GM23338 (cell line): ENCODE data around the gene MARCHF3. TPM values are rescaled to one million over a fixed set of nuclear protein-coding genes. Genes with fewer than 3 reads are reported as not detected.

Experiments
- ATAC-seq: fragments of 200-7000 bp; cut with Tn5 transposase; 3 replicates; pipeline ENCODE4 v1.9.1; 2020
- DNase-seq: peaks from one replicate; pipeline ENCODE4 v3.0.0-alpha.2; 2015; ENCODE audit warnings: low spot score
- H2AFZ ChIP-seq: fragments of 200-600 bp; sonication (generic); 2 replicates; pipeline ENCODE4 v1.8.0; 2016; ENCODE audit warnings: antibody characterized with exemption, mild to moderate bottlenecking, moderate library complexity
- H3F3A ChIP-seq: fragments of 200-600 bp; sonication (generic); replicated peaks from 2 replicates; pipeline ENCODE4 v1.8.0; 2017; ENCODE audit warnings: antibody characterized with exemption, mixed run types, low read depth
- H3K27ac ChIP-seq: fragments of 200-600 bp; sonication (generic); 2 replicates; pipeline ENCODE4 v1.6.1; 2016; ENCODE audit warnings: low read depth
- H3K27me3 ChIP-seq: fragments of 200-600 bp; sonication (generic); 2 replicates; pipeline ENCODE4 v1.8.0; 2016; ENCODE audit warnings: mild to moderate bottlenecking, mixed run types, moderate library complexity; ENCODE audit not compliant: insufficient read depth
- H3K36me3 ChIP-seq: fragments of 200-600 bp; sonication (generic); 2 replicates; pipeline ENCODE4 v1.8.0; 2016; ENCODE audit warnings: mild to moderate bottlenecking; ENCODE audit not compliant: insufficient read depth
- H3K4me1 ChIP-seq: fragments of 200-600 bp; sonication (generic); 2 replicates; pipeline ENCODE4 v1.8.0; 2016; ENCODE audit warnings: mild to moderate bottlenecking, moderate library complexity; ENCODE audit not compliant: insufficient read depth
- H3K4me2 ChIP-seq: fragments of 200-600 bp; sonication (generic); 2 replicates; pipeline ENCODE4 v1.7.1; 2017; ENCODE audit warnings: mixed run types
- H3K4me3 ChIP-seq: fragments of 200-600 bp; sonication (generic); 2 replicates; pipeline ENCODE4 v1.6.1; 2016; ENCODE audit warnings: mixed run types
- H3K79me2 ChIP-seq: fragments of 200-600 bp; sonication (generic); replicated peaks from 2 replicates; pipeline ENCODE4 v1.8.0; 2017; ENCODE audit warnings: mild to moderate bottlenecking; ENCODE audit not compliant: insufficient read depth
- H3K9me2 ChIP-seq: fragments of 200-600 bp; sonication (generic); 2 replicates; pipeline ENCODE4 v1.8.0; 2017; ENCODE audit not compliant: insufficient read depth
- H4K20me1 ChIP-seq: fragments of 200-600 bp; sonication (generic); replicated peaks from 2 replicates; pipeline ENCODE4 v1.8.0; 2017; ENCODE audit warnings: mild to moderate bottlenecking; ENCODE audit not compliant: insufficient read depth
- H3K27ac Mint-ChIP-seq: 2 replicates; pipeline ENCODE4 v1.8.0; 2020; ENCODE audit warnings: inconsistent platforms, mild to moderate bottlenecking, moderate library complexity, mixed read lengths
- H3K27me3 Mint-ChIP-seq: 3 replicates; pipeline ENCODE4 v1.8.0; 2022; ENCODE audit warnings: low read depth, mild to moderate bottlenecking, moderate library complexity, mixed read lengths, inconsistent platforms; ENCODE audit not compliant: insufficient read depth, poor library complexity
- H3K36me3 Mint-ChIP-seq: 3 replicates; pipeline ENCODE4 v1.8.0; 2021; ENCODE audit warnings: low read depth, mild to moderate bottlenecking, inconsistent platforms, moderate library complexity, mixed read lengths
- H3K4me1 Mint-ChIP-seq: 3 replicates; pipeline ENCODE4 v1.8.0; 2020; ENCODE audit warnings: mild to moderate bottlenecking, inconsistent platforms, mixed read lengths
- H3K4me3 Mint-ChIP-seq: 3 replicates; pipeline ENCODE4 v1.8.0; 2021; ENCODE audit warnings: moderate library complexity, mild to moderate bottlenecking, inconsistent platforms, mixed read lengths
- H3K9me3 Mint-ChIP-seq: 3 replicates; pipeline ENCODE4 v1.8.0; 2020; ENCODE audit warnings: moderate library complexity, mild to moderate bottlenecking, inconsistent platforms, mixed read lengths
- CREB1 ChIP-seq: fragments of 250-450 bp; sonication (Bioruptor Pico); IDR thresholded peaks from 2 replicates; pipeline ENCODE4 v1.5.0; 2020; ENCODE audit warnings: low read depth, mild to moderate bottlenecking, moderate library complexity
- CTCF ChIP-seq, 2 experiments: fragments of 200-600 bp in 1 of 2; sonication (generic) in 1 of 2; conservative IDR thresholded peaks; 2 replicates each; pipeline versions ENCODE4 v1.5.1 to v1.6.1; 2016 to 2017; ENCODE audit warnings: antibody characterized with exemption in 2 of 2, low read depth in 2 of 2, mild to moderate bottlenecking in 2 of 2, moderate library complexity in 1 of 2
- ETS1 ChIP-seq: IDR thresholded peaks from 2 replicates; pipeline ENCODE4 v1.6.1; 2016; ENCODE audit warnings: antibody characterized with exemption
- NANOG ChIP-seq: IDR thresholded peaks from 2 replicates; pipeline ENCODE4 v1.6.1; 2016; ENCODE audit warnings: antibody characterized with exemption, borderline replicate concordance
- ZNF331 ChIP-seq: fragments of 250-450 bp; sonication (Bioruptor Pico); IDR thresholded peaks from 2 replicates; pipeline ENCODE4 v1.5.0; 2020; ENCODE audit warnings: low read depth, mild to moderate bottlenecking, moderate library complexity
- ZNF462 ChIP-seq: fragments of 250-450 bp; sonication (Bioruptor Pico); IDR thresholded peaks from 2 replicates; pipeline ENCODE4 v1.5.0; 2020; ENCODE audit warnings: mild to moderate bottlenecking, moderate library complexity
- polyA plus RNA-seq: library from polyadenylated mRNA; unstranded; fragments of >200 nt; fragmentation: Nextera tagmentation; extraction: Ambion mirVana; gene quantifications from 2 replicates; pipeline ENCODE4 v1.2.1, GENCODE V29; 2016
- total RNA-seq: library from RNA; depleted of rRNA; stranded (reverse); fragments of >200 nt; shearing (Covaris generic); gene quantifications from 2 replicates; pipeline ENCODE4 v1.2.3, GENCODE V29; 2014
- TF ChIP-seq, protein P1 (sequence below): IDR thresholded peaks from one replicate; pipeline ENCODE4 v1.6.1; 2018; ENCODE audit warnings: antibody characterized with exemption; ENCODE audit not compliant: unreplicated experiment

Gene MARCHF3
- total and polyA plus RNA-seq, 2 experiments from 2014 or later = 7.0 to 12.7 TPM

GRCh38 chr5:126899476-126899875 is 130.9 kb downstream of the MARCHF3 start:
- H3K4me1 ChIP-seq = peaks cover 28% of the 10 kb centered on the region; the same call in 1 of the 2 replicates
- H3K79me2 ChIP-seq = no peaks in the 10 kb centered on the region; the same call in 1 of the 2 replicates
- no peak overlapping the region for H3K4me3 Mint-ChIP-seq
- no peak overlapping the region for H3K27ac ChIP-seq
- H3K4me3 ChIP-seq = no peak overlapping the region
- H3F3A ChIP-seq = no peaks in the 10 kb centered on the region
- H3K36me3 Mint-ChIP-seq = peaks cover 25% of the 10 kb centered on the region
- H3K36me3 ChIP-seq = peaks cover 5% of the 10 kb centered on the region; the same call in 1 of the 2 replicates
- no peak for DNase-seq
- no peak overlapping the region for H2AFZ ChIP-seq
- H3K4me2 ChIP-seq = no peak overlapping the region
- H3K27me3 ChIP-seq = no peaks in the 10 kb centered on the region
- H3K27ac Mint-ChIP-seq = no peak overlapping the region
- peaks cover 27% of the 10 kb centered on the region; the same call in 2 of the 3 replicates for H3K4me1 Mint-ChIP-seq
- peaks cover 15% of the 10 kb centered on the region for H3K9me3 Mint-ChIP-seq
- no peak for ATAC-seq
- H4K20me1 ChIP-seq = no peaks in the 10 kb centered on the region
- peaks cover 8% of the 10 kb centered on the region for H3K9me2 ChIP-seq
- H3K27me3 Mint-ChIP-seq = peaks cover 4% of the 10 kb centered on the region
- TF ChIP-seq NANOG (no peak), CREB1 (CRISPR knock-in tag) (no peak), ZNF331 (CRISPR knock-in tag) (no peak), ETS1 (no peak), CTCF (conservative IDR thresholded peaks at IDR 0.05; ENCODE audit: low read depth in 2 of 2) (no peak), ZNF462 (CRISPR knock-in tag) (no peak)
- TF ChIP-seq, protein P1, sequence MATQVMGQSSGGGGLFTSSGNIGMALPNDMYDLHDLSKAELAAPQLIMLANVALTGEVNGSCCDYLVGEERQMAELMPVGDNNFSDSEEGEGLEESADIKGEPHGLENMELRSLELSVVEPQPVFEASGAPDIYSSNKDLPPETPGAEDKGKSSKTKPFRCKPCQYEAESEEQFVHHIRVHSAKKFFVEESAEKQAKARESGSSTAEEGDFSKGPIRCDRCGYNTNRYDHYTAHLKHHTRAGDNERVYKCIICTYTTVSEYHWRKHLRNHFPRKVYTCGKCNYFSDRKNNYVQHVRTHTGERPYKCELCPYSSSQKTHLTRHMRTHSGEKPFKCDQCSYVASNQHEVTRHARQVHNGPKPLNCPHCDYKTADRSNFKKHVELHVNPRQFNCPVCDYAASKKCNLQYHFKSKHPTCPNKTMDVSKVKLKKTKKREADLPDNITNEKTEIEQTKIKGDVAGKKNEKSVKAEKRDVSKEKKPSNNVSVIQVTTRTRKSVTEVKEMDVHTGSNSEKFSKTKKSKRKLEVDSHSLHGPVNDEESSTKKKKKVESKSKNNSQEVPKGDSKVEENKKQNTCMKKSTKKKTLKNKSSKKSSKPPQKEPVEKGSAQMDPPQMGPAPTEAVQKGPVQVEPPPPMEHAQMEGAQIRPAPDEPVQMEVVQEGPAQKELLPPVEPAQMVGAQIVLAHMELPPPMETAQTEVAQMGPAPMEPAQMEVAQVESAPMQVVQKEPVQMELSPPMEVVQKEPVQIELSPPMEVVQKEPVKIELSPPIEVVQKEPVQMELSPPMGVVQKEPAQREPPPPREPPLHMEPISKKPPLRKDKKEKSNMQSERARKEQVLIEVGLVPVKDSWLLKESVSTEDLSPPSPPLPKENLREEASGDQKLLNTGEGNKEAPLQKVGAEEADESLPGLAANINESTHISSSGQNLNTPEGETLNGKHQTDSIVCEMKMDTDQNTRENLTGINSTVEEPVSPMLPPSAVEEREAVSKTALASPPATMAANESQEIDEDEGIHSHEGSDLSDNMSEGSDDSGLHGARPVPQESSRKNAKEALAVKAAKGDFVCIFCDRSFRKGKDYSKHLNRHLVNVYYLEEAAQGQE = no peak
